CD4-positive, alpha-beta T cell treated with Interferon gamma for 1 hour (primary cell): ENCODE results near the gene PTPRB.

Experiments used
- DNase-seq: peaks from one replicate; pipeline ENCODE4 v3.0.0-alpha.2; 2020

PTPRB gene

DNA sequence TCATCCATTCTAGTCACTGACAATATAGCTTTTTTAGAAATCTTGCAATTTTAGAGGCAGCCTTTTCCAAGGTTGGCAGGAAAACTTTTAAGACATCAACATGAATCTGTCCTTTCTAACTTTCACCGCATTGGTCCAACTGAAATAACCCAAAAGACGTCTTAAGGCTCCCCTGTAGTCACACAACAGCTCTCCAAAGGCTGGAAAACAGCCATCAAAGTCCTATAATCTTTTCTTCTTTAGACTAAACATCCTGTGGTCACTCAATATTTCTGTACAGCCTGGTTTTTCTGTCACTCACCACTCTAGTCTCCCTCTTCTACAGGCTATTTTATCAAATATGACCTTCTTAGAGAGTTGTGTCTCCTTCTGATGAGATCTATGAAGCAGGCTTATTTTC is 4.5 kb upstream of the PTPRB start:
- DNase-seq, result no peak

DNA sequence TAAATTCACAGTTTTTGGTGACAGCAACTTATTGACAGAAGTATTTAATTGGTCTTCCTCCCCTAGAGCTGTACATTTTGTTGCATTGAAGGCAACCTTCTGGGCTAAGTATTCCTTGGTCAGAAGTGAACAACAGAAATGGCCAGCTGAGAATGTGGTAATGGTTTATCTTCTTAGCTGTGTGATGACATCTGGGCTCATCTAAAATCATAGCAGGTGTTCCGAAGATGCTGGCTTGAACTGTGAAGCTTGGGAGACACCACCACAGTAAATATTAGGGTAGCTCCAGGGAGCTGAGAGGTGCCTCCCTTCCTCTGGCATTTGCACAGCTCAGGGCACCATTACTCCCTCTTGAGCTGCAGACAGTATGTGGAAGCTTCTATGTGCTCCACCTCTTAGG is 3.7 kb upstream of the PTPRB start:
- no peak for DNase-seq

DNA sequence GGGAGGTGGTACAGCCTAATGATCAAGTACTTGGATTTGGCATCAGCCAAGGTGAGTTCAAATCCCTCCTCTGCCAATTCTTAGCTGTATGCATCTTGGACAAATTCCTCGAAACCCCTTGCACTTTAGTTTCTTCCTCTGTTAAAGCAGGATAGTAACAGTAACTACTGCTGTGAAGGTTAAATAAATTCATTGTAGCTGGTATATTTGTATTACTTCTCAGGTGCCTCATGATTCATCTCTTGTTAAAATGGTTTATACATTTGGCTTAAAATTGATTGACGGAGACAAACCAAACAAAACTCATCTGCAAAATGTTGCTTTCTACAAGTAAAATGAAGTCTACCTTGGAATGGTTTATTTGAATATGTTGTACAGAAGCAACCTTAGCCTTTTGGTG is 2.3 kb upstream of the PTPRB start:
- DNase-seq, result no peak

- DNase-seq, result no peak
Observed at GRCh38 chr12:70638639-70639360, 1.6 kb upstream of the PTPRB start.

DNA sequence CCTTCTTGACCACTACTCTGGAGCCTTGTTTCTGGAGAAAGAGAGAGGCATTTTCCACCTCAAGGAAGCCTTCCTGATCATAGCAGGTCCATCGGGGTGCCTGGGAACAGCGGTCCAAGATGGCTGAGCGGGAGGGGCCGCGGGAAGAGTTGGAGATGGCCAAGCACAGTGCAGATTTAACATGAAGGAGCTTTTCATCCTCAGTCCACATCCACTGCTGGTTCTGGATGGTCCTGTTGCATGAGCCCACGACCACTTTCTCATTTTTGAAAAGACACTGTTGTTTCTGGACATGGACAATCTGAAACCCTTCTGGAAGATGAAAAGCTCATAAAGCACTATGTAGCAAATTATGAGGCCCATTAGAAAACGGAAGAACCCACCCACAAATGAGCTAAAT is 1.5 kb downstream of the PTPRB start:
- DNase-seq, result no peak

DNA sequence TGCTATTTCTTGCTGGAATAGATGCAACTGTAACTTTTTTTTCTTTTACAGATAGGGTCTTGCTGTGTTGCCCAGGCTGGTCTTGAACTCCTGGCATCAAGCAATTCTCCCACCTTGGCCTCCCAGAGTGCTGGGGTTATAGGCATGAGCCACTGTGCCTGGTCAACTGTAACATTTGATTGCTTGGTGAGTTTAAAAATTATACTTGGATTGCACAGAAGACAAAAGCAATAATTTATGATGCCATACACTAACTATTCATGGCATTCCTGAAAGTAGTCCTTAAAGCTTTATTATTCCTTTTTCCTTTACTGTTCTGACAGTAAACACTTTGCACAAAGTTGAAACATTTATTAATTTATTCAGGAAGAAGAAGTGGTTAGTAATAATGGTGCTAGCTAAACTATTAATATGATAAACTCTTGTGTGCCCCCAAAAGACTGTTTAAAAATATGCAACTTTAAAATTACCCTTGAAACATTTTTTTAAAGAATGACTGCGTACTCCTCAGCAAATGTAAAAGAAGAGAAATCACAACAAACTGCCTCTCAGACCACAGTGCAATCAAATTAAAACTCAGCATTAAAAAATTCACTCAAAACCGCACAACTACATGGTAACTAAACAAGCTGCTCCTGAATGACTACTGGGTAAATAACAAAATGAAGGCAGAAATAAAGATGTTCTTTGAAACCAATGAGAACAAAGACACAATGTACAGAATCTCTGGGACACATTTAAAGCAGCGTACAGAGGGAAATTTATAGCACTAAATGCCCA is 8.3 kb downstream of the PTPRB start:
- DNase-seq, result no peak

- no peak for DNase-seq
Observed at GRCh38 chr12:70627677-70628076, 9.6 kb downstream of the PTPRB start.

GRCh38 chr12:70626180-70626579 is 11.0 kb downstream of the PTPRB start:
- no peak for DNase-seq

DNA sequence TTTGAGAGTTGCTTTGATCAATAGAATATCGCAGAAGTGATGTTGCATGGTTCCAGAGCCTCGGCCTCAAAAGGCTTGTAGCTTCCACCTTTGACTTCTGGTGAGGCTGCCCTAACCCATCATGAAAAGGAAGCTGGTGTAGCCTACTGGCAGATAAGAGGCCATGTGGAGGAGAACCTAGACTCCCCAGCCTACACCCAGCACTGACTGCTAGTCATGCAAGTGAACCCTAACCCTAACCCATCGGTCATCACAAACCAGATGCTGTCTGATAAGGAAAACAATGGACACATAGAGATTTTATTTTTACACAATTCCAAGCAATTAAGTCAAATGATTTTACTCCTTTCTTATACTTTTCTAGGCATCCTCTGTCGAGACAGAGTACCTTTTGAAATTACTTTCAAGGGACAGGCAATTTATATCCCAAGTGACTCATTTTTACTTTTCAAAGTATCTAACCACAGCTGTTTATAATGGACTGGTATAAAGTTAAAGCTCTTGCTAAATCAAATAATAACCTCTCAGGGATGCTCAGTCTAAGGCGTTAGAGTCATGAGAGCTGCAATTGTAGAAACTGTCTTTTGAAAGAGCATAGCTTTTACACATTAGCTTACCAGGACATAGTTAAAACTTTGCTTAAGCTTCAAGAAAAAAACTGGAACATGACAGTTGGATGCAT is 17.6 kb downstream of the PTPRB start:
- DNase-seq, result no peak

GRCh38 chr12:70618371-70618770 is 18.9 kb downstream of the PTPRB start:
- DNase-seq, result no peak

GRCh38 chr12:70617450-70617849 is 19.8 kb downstream of the PTPRB start:
- DNase-seq, result no peak

DNA sequence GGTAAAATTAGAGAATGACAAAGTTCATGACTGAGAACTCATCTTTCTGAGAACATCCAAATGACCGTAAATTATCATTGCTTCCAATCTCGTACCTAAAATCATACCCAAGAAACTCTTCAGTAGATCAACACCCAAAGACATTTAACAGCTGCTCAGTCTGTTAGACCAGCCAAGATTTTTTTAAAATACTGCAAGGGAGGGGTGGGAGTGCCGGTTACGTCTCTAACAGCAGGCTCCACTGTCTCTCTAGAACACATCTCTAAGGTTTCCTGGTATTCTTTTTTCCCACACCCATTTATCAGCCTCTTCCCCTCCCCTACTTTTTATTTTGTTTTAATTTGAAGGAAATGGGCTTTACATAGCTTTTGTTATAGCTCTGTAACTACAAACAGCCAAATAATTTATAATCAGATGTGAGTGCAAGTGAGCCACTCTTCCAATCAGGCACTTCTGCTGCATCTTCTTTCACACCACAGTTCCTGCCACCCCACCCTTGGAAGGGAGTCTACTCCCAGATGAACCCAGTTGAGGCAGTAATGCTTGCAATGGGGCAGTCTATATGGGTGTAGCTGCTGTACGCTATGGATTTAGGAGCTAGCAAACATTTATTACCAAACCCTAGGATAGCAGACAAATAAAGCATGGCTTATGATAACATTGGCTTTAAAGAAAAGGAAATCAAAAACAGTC is 21.9 kb downstream of the PTPRB start:
- DNase-seq, result no peak

DNA sequence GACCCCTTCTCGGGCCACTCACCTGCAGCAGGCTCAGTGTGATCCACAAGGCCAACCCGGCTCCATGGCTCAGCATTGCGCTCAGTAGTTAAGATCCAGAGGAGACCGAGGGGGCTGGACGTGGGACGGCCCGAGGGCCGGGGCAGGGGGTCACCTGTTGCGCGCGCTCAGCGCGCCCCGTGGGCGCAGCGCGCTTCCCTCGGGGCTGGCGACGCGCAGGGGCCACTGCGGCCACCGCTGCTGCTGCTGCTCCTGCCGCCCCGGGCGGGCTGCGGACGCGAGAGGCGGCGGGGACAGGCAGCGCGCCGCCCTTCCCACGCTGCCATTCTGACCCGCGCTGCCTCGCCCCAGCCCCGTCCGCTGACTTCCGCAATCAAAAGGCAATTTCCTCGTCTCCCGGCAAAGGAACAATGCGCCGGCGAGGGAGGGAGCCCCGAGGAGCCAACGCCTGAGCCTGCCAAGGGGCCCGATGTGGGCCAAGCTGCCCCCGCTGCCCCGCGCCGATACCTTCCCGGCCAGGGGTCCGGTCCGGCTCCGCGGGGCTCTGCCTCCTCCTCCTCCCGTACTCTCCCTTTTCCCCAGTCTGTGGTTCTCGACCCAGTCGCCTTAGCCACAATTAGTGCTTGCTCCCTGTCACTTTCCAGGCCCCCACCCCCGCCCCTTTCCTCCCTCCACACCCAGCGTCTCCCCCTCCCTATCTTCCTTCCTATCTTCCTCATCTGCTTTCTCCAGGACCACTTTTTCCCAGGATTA is 27.3 kb downstream of the PTPRB start:
- no peak for DNase-seq

GRCh38 chr12:70609203-70609602 is 28.0 kb downstream of the PTPRB start:
- DNase-seq, result no peak

- no peak for DNase-seq
Observed at GRCh38 chr12:70608184-70608583, 29.0 kb downstream of the PTPRB start.

DNA sequence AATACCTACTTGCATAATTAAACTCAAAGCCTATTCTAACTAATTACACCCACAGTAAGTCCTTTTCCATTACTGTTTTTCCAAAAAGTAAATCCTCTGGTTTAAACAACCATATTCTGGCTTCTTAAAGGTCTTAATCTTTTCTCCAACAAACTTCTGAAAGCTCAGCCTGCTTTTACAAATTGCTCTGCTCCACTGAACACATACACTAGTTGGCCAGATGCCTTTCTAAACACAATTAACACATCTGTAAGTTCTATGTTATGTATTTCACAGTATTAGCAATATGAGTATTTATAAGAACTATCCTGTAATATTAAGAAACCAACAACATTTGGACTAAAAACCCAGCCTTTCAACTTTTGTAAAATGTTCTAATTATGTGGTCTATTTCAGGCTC is 30.1 kb downstream of the PTPRB start:
- no peak for DNase-seq

- no peak for DNase-seq
Observed at GRCh38 chr12:70605976-70606375, 31.3 kb downstream of the PTPRB start.

DNA sequence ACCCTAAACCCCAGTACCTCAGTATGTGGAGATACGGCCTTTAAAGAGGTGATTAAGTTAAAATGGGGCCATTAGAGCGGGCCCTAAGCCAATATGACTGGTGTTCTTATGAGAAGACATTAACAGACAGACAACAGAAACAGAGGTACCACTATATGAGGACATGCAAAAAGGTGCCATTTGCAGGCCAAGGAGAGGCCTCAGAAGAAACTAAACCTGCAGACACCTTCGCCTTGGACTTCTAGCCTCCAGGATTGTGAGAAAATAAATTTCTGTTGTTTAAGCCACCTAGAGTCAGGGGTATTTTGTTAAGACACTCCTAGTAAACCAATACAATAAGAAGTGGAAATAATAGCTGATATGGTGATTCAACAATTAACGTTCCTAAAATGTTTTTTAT is 32.6 kb downstream of the PTPRB start:
- DNase-seq, result no peak

GRCh38 chr12:70603044-70603443 is 34.2 kb downstream of the PTPRB start:
- DNase-seq, result no peak

GRCh38 chr12:70598467-70599193 is 38.6 kb downstream of the PTPRB start:
- DNase-seq, result no peak

- DNase-seq, result no peak
Observed at GRCh38 chr12:70592664-70593063, 44.6 kb downstream of the PTPRB start.
